Common myeloid progenitor, CD34-positive (primary cell): ENCODE results near the gene GARS1.

Experiments
- CTCF ChIA-PET: fragments of 350-600 bp; sonication (Branson Sonifier 250); formaldehyde crosslinking; loops from one replicate; lab custom pipeline; 2021; ENCODE audit warnings: antibody characterized with exemption; lab: Charles Lee
- POLR2A ChIA-PET: fragments of 350-600 bp; sonication (Branson Sonifier 250); formaldehyde crosslinking; loops from one replicate; lab custom pipeline; 2021; ENCODE audit warnings: antibody characterized with exemption; lab: Charles Lee
- DNase-seq, 3 donors: peaks; one replicate each; pipeline versions ENCODE4 v3.0.0 to v3.0.0-alpha.2; 2013
- H3K27ac ChIP-seq, 2 experiments: 1 replicate in 1 of 2; 2 replicates in 1 of 2; pipeline ENCODE4 v1.7.0; 2013; ENCODE audit warnings: inconsistent platforms in 2 of 2, low read length in 2 of 2, mild to moderate bottlenecking in 2 of 2, low read depth in 1 of 2, moderate library complexity in 1 of 2; ENCODE audit not compliant: severe bottlenecking in 2 of 2, insufficient read depth in 1 of 2, poor library complexity in 1 of 2
- H3K27me3 ChIP-seq, 5 experiments: replicated peaks in 2 of 5; 1 replicate in 3 of 5; 2 replicates in 2 of 5; pipeline versions ENCODE4 v1.6.1 to v1.7.0; 2013; ENCODE audit warnings: low read length in 4 of 5, mild to moderate bottlenecking in 2 of 5, moderate library complexity in 2 of 5, inconsistent platforms in 1 of 5; ENCODE audit not compliant: insufficient read depth in 5 of 5, control insufficient read depth in 4 of 5
- H3K36me3 ChIP-seq, 4 experiments: 1 replicate in 2 of 4; 2 replicates in 2 of 4; pipeline versions ENCODE4 v1.6.1 to v1.7.0; 2013; ENCODE audit warnings: low read length in 3 of 4, control low read depth in 1 of 4, mild to moderate bottlenecking in 1 of 4; ENCODE audit not compliant: control insufficient read depth in 4 of 4, insufficient read depth in 4 of 4
- H3K4me1 ChIP-seq, 4 experiments: 1 replicate in 3 of 4; 2 replicates in 1 of 4; pipeline versions ENCODE4 v1.6.1 to v1.7.1; 2013; ENCODE audit warnings: low read length in 3 of 4, mild to moderate bottlenecking in 3 of 4, control low read depth in 1 of 4, inconsistent platforms in 1 of 4, moderate library complexity in 1 of 4; ENCODE audit not compliant: control insufficient read depth in 4 of 4, insufficient read depth in 4 of 4; ENCODE audit errors: control extremely low read depth in 1 of 4
- H3K4me3 ChIP-seq, 7 experiments: 1 replicate in 4 of 7; 2 replicates in 3 of 7; pipeline versions ENCODE4 v1.5.1 to v1.7.0; 2013; ENCODE audit warnings: mild to moderate bottlenecking in 7 of 7, low read length in 6 of 7, moderate library complexity in 6 of 7, inconsistent platforms in 2 of 7, low read depth in 2 of 7, control low read depth in 1 of 7; ENCODE audit not compliant: insufficient read depth in 4 of 7, control insufficient read depth in 1 of 7; ENCODE audit errors: extremely low read depth in 1 of 7
- H3K9me3 ChIP-seq, 5 experiments: 1 replicate in 4 of 5; 2 replicates in 1 of 5; pipeline versions ENCODE4 v1.6.1 to v1.7.1; 2013; ENCODE audit warnings: low read length in 4 of 5, mild to moderate bottlenecking in 2 of 5, inconsistent platforms in 1 of 5, low read depth in 1 of 5, moderate library complexity in 1 of 5; ENCODE audit not compliant: control insufficient read depth in 4 of 5, insufficient read depth in 2 of 5; ENCODE audit errors: control extremely low read depth in 1 of 5
- WGBS: methylation state at CpG from one replicate; pipeline ENCODE4 v1.1.5; 2013; ENCODE audit not compliant: insufficient coverage; 5-methylcytosine and 5-hydroxymethylcytosine counted together

GARS1 gene

GRCh38 chr7:30664184-30664885 is 69.7 kb downstream of the GARS1 start:
- H3K9me3 ChIP-seq, result no peaks in the 10 kb centered on the region
- 95% methylated on average over 2 of the region's 2 CpGs for WGBS
- ChIA-PET POLR2A (interaction anchor here (0.6 kb wide), 1 partner anchor 41 kb away, joined by 4 read pairs; no protein-coding TSS in a partner anchor), CTCF (interaction anchor here (1.4 kb wide), 1 partner anchor 75 kb away, joined by 4 read pairs; no protein-coding TSS in a partner anchor)
- H3K27ac ChIP-seq, result no peak overlapping the region
- peaks cover 0 to 3% (median 0%) of the 10 kb centered on the region in 5 experiments for H3K27me3 ChIP-seq
- peaks cover 0 to 3% (median 0%) of the 10 kb centered on the region in 4 experiments for H3K4me1 ChIP-seq
- H3K36me3 ChIP-seq, result no peaks in the 10 kb centered on the region
- H3K4me3 ChIP-seq, result no peak overlapping the region
- no peak for DNase-seq

- no peaks in the 10 kb centered on the region for H3K36me3 ChIP-seq
- WGBS, result 83% methylated on average over 8 of the region's 8 CpGs
- no peak overlapping the region for H3K4me3 ChIP-seq
- ChIA-PET CTCF (no interaction called here), POLR2A (interaction anchor here (0.6 kb wide), 1 partner anchor 41 kb away, joined by 4 read pairs; no protein-coding TSS in a partner anchor)
- DNase-seq, result no peak
- peaks cover 0 to 3% (median 0%) of the 10 kb centered on the region in 5 experiments for H3K27me3 ChIP-seq
- no peak overlapping the region for H3K27ac ChIP-seq
- H3K9me3 ChIP-seq, result no peaks in the 10 kb centered on the region
- H3K4me1 ChIP-seq, result no peaks in the 10 kb centered on the region
These were observed 70.4 kb downstream of the GARS1 start for GRCh38 chr7:30665043-30665442.

GRCh38 chr7:30665449-30665848 is 70.8 kb downstream of the GARS1 start:
- no peaks in the 10 kb centered on the region for H3K9me3 ChIP-seq
- ChIA-PET POLR2A (no interaction called here), CTCF (no interaction called here)
- H3K36me3 ChIP-seq, result no peaks in the 10 kb centered on the region
- H3K27me3 ChIP-seq, result peaks cover 0 to 3% (median 0%) of the 10 kb centered on the region in 5 experiments
- no peak for DNase-seq
- no peaks in the 10 kb centered on the region for H3K4me1 ChIP-seq
- no peak overlapping the region for H3K27ac ChIP-seq
- no peak overlapping the region for H3K4me3 ChIP-seq
- WGBS, result 99% methylated on average over 9 of the region's 11 CpGs

GRCh38 chr7:30667172-30667571 is 72.5 kb downstream of the GARS1 start:
- ChIA-PET POLR2A (no interaction called here), CTCF (interaction anchor here (1.6 kb wide), 1 partner anchor 13 kb away, joined by 4 read pairs; no protein-coding TSS in a partner anchor)
- Histone ChIP-seq H3K9me3 (no peaks in the 10 kb centered on the region), H3K4me3 (no peak overlapping the region), H3K4me1 (no peaks in the 10 kb centered on the region), H3K36me3 (no peaks in the 10 kb centered on the region), H3K27ac (no peak overlapping the region), H3K27me3 (peaks cover 0 to 3% (median under 1%) of the 10 kb centered on the region in 5 experiments)
- no peak for DNase-seq
- 82% methylated on average over 2 of the region's 3 CpGs for WGBS

GRCh38 chr7:30668102-30668501 is 73.4 kb downstream of the GARS1 start:
- no peak overlapping the region for H3K27ac ChIP-seq
- H3K9me3 ChIP-seq, result no peaks in the 10 kb centered on the region
- WGBS, result 85% methylated on average over 3 of the region's 4 CpGs
- H3K27me3 ChIP-seq, result peaks cover 0 to 5% (median 1%) of the 10 kb centered on the region in 5 experiments
- no peaks in the 10 kb centered on the region for H3K36me3 ChIP-seq
- no peak for DNase-seq
- H3K4me1 ChIP-seq, result no peaks in the 10 kb centered on the region
- no peak overlapping the region for H3K4me3 ChIP-seq
- ChIA-PET POLR2A (no interaction called here), CTCF (interaction anchor here (1.0 to 1.6 kb wide), 4 partner anchors 10 to 72 kb away, joined by 3 to 4 read pairs (median 3); no protein-coding TSS in a partner anchor)

GRCh38 chr7:30671793-30672465 is 77.3 kb downstream of the GARS1 start:
- ChIA-PET CTCF (interaction anchor here (1.1 kb wide), 1 partner anchor 10 kb away, joined by 3 read pairs; the partner anchor contains the start of gene CRHR2), POLR2A (no interaction called here)
- H3K36me3 ChIP-seq, result no peaks in the 10 kb centered on the region
- no peaks in the 10 kb centered on the region for H3K9me3 ChIP-seq
- 2% methylated on average over 6 of the region's 6 CpGs for WGBS
- peaks cover 0 to 16% (median 12%) of the 10 kb centered on the region in 5 experiments for H3K27me3 ChIP-seq
- H3K4me1 ChIP-seq, result no peaks in the 10 kb centered on the region
- no peak overlapping the region for H3K27ac ChIP-seq
- peak; percentile 47 to 74 (median 70) for DNase-seq
- H3K4me3 ChIP-seq, result no peak overlapping the region
